ENCODE results near the gene SERPINE1. TPM values are rescaled to one million over a fixed set of nuclear protein-coding genes. Genes with fewer than 3 reads are reported as not detected.

The SERPINE1 gene
- total and polyA plus RNA-seq, 2 of the 8 experiments (the other 6 are each of a cell fraction or from before 2014, with no cell fraction given): 3.7 to 5.6 TPM

DNA sequence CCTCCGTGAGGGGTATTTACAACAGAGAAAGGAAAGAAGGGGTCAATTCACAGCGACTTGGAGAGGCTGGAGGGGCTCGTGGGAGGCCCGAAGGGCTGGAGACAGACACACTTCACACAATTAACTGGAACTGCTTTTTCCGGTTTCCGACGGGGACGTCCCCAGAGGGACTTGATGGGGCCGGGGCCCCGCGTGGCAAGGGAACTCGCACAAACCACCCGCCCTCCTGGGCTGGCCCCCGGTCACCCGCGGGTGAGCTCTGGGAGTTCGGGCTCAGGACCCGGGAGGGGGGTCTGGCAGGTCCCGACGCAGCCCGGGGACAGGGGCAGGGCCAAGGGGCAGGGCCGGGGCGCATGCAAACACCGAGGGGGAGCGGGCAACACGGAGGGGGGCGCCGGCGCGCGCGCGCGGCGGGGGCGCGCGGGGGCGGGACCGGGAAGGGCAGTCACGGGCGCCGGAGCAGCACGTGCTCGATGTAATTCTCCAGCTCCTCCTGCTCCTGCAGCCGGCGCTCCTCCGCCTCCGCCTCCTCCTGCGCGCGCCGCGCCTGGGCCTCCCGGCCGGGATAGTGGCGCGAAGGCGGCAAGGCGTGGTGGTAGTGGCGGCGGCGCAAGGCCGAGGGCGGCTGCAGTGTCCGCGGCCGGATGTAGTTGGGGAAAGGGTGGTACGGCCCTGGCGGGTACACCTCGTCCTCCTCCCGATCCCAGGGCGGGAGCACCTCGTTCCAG, 35.8 kb downstream of the SERPINE1 start (continued):
- TF ChIP-seq, protein P1, sequence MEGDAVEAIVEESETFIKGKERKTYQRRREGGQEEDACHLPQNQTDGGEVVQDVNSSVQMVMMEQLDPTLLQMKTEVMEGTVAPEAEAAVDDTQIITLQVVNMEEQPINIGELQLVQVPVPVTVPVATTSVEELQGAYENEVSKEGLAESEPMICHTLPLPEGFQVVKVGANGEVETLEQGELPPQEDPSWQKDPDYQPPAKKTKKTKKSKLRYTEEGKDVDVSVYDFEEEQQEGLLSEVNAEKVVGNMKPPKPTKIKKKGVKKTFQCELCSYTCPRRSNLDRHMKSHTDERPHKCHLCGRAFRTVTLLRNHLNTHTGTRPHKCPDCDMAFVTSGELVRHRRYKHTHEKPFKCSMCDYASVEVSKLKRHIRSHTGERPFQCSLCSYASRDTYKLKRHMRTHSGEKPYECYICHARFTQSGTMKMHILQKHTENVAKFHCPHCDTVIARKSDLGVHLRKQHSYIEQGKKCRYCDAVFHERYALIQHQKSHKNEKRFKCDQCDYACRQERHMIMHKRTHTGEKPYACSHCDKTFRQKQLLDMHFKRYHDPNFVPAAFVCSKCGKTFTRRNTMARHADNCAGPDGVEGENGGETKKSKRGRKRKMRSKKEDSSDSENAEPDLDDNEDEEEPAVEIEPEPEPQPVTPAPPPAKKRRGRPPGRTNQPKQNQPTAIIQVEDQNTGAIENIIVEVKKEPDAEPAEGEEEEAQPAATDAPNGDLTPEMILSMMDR (IDR thresholded peaks at IDR 0.05; ENCODE audit: control extremely low read depth in 1 of 3, insufficient read depth in 1 of 3, low read depth in 1 of 3, low read length in 3 of 3): no peak
- no peak for TF ChIP-seq SP1 (IDR thresholded peaks at IDR 0.05; ENCODE audit: low read depth, low read length)
- TF ChIP-seq HDAC2 (IDR thresholded peaks at IDR 0.05; ENCODE audit: borderline replicate concordance in 1 of 2, low read depth in 2 of 2, low read length in 2 of 2): 0 out of 4 replicates have a peak, but pooled peaks of 1 of the 2 experiments have one; percentile 52
- no peak for TF ChIP-seq CHD1 (IDR thresholded peaks at IDR 0.05; ENCODE audit: low read depth, low read length)
- no peak for TF ChIP-seq FOSL1 (IDR thresholded peaks at IDR 0.05; ENCODE audit: insufficient read depth, low read depth, low read length)
- TF ChIP-seq RFX5 (IDR thresholded peaks at IDR 0.05; ENCODE audit: borderline replicate concordance, low read depth, low read length): no peak
- TF ChIP-seq, protein P2, sequence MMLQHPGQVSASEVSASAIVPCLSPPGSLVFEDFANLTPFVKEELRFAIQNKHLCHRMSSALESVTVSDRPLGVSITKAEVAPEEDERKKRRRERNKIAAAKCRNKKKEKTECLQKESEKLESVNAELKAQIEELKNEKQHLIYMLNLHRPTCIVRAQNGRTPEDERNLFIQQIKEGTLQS (IDR thresholded peaks at IDR 0.05; ENCODE audit: insufficient read depth, low read depth, low read length): no peak
- no peak for TF ChIP-seq RAD21 (IDR thresholded peaks at IDR 0.05 in 1 of 2, conservative IDR thresholded peaks at IDR 0.05 in 1 of 2; ENCODE audit: low read depth in 2 of 2, low read length in 2 of 2)
- no peak for TF ChIP-seq CBX5 (IDR thresholded peaks at IDR 0.05; ENCODE audit: low read depth, low read length)
- no peak for TF ChIP-seq CEBPB (IDR thresholded peaks at IDR 0.05; ENCODE audit: low read depth, low read length)
- TF ChIP-seq KDM4A (IDR thresholded peaks at IDR 0.05; ENCODE audit: low read depth, low read length, severe bottlenecking): peak; percentile 49
- TF ChIP-seq POLR2A (IDR thresholded peaks at IDR 0.05; ENCODE audit: control extremely low read depth in 1 of 2, low read depth in 2 of 2, low read length in 2 of 2): peak in 1 of 2 experiments; percentile 50; a peak in 1 of 3 replicates
- no peak for TF ChIP-seq CREB1 (IDR thresholded peaks at IDR 0.05)
- TF ChIP-seq SIX5 (IDR thresholded peaks at IDR 0.05; ENCODE audit: low read depth, low read length): no peak
- peak; percentile 93 for TF ChIP-seq MAX (IDR thresholded peaks at IDR 0.05)
- TF ChIP-seq ZNF274 (IDR thresholded peaks at IDR 0.05; ENCODE audit: borderline replicate concordance, extremely low read depth, low read length): no peak
- no peak for TF ChIP-seq RNF2 (IDR thresholded peaks at IDR 0.05; ENCODE audit: borderline replicate concordance, low read depth, low read length, missing control alignments, poor library complexity, severe bottlenecking)
- TF ChIP-seq NANOG (IDR thresholded peaks at IDR 0.05; ENCODE audit: insufficient read depth, low read depth, low read length, poor library complexity, severe bottlenecking): no peak
- TF ChIP-seq BRCA1 (IDR thresholded peaks at IDR 0.05; ENCODE audit: low read depth, low read length): no peak
- TF ChIP-seq JUND (IDR thresholded peaks at IDR 0.05; ENCODE audit: low read length): no peak
- TF ChIP-seq POLR2AphosphoS5 (IDR thresholded peaks at IDR 0.05; ENCODE audit: low read depth, low read length): peak; percentile 29; the same call in 1 of the 2 replicates

Measured in H1 (cell line).